ENCODE results near the gene C10orf90.

GRCh38 chr10:126661356-126661755 is 9.1 kb downstream of the C10orf90 start:
- no peak for TF ChIP-seq CTCF (IDR thresholded peaks at IDR 0.05)
- no peak for TF ChIP-seq POLR2A (IDR thresholded peaks at IDR 0.05)
